ENCODE measurements around the gene ACOT8. TPM values are rescaled to one million over a fixed set of nuclear protein-coding genes. Genes with fewer than 3 reads are reported as not detected.

ACOT8 gene
- total and polyA plus RNA-seq, 2 of the 4 experiments (the other 2 are of a cell fraction): 29.8 to 47.5 TPM

DNA sequence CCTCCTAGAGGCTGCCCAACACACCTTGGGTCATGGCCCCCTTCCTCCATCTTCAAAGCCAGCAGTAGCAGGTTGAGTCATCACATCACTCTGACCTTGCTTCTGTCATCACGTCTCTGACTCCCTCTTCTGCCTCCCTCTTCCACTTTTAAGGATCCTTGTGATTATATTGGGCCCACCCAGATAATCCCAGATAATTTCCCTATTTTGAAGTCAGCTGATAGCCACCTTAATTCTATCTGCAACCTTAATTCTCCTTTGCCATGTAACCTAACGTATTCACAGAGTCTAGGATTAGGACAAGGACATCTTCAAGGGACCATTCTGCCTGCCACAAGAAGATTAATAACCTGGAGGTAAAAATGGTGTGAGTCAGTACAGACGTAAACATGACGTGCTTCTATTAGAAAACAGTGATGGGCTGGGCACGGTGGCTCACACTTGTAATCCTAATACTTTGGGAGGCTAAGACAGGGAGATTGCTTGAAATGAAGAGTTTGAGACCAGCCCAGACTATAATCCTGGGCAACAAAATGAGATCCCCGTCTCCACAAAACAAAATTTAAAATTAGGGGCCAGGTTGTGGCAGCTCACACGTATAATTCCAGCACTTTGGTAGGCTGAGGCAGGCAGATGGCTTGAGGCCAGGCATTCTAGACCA is 3.5 kb upstream of the ACOT8 start:
- H2AK5ac ChIP-seq (ENCODE audit: low read depth, low read length): peak overlapping the region; percentile 29; the same call in 1 of the 2 replicates
- no peak overlapping the region; the same call in 1 of the 2 replicates for H3K4ac ChIP-seq (ENCODE audit: low read depth, low read length)
- H3K14ac ChIP-seq (replicated peaks; ENCODE audit: low read depth, low read length): no peak overlapping the region
- in situ Hi-C loops (cut with MboI; ENCODE audit: low sequenced_read_pairs) (no loop called here), intact Hi-C loops (cut with micrococcal nuclease) (no loop called here), dilution Hi-C loops (cut with HindIII; ENCODE audit: low sequenced_read_pairs, unreplicated experiment) (no loop called here)
- H3K79me1 ChIP-seq (ENCODE audit: low read depth in 1 of 2, low read length in 2 of 2): peaks cover 25 to 47% of the 10 kb centered on the region in 2 experiments
- no peak overlapping the region for H3K56ac ChIP-seq (ENCODE audit: extremely low read depth, insufficient read depth, low read length)
- TF ChIP-seq, protein P1, sequence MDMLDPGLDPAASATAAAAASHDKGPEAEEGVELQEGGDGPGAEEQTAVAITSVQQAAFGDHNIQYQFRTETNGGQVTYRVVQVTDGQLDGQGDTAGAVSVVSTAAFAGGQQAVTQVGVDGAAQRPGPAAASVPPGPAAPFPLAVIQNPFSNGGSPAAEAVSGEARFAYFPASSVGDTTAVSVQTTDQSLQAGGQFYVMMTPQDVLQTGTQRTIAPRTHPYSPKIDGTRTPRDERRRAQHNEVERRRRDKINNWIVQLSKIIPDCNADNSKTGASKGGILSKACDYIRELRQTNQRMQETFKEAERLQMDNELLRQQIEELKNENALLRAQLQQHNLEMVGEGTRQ (IDR thresholded peaks at IDR 0.05; ENCODE audit: low read depth, low read length): no peak
- no peak for TF ChIP-seq CEBPB (IDR thresholded peaks at IDR 0.05; ENCODE audit: low read depth, low read length)
- no peak for TF ChIP-seq SMC3 (IDR thresholded peaks at IDR 0.05; ENCODE audit: low read depth, low read length)
- TF ChIP-seq ELK1 (IDR thresholded peaks at IDR 0.05; ENCODE audit: borderline replicate concordance, low read depth, low read length): no peak
- ChIA-PET CTCF (no interaction called here), POLR2A (ENCODE audit: unreplicated experiment) (no interaction called here)
- no peak overlapping the region for H2BK5ac ChIP-seq (ENCODE audit: low read depth, low read length, poor library complexity, severe bottlenecking)
- H4K91ac ChIP-seq (ENCODE audit: insufficient read depth, low read depth, low read length): no peak overlapping the region
- no peaks in the 10 kb centered on the region for H3K36me3 ChIP-seq (ENCODE audit: control insufficient read depth, insufficient read depth, low read length)
- H3K23ac ChIP-seq (ENCODE audit: low read depth, low read length): no peak overlapping the region
- H4K8ac ChIP-seq (ENCODE audit: low read depth in 2 of 2, low read length in 2 of 2): no peak overlapping the region
- H3K18ac ChIP-seq (ENCODE audit: low read depth, low read length): no peak overlapping the region
- H3K9ac ChIP-seq (ENCODE audit: low read depth, low read length): no peak overlapping the region
- H2AFZ ChIP-seq (replicated peaks; ENCODE audit: low read length, poor library complexity): no peak overlapping the region
- no TSS peak for BruUV-seq (replicated peaks)
- no peak overlapping the region for H4K5ac ChIP-seq (ENCODE audit: low read depth, low read length)
- no peaks in the 10 kb centered on the region for H4K20me1 ChIP-seq (ENCODE audit: insufficient read depth, low read length)
- no peak overlapping the region for H2BK20ac ChIP-seq (ENCODE audit: low read depth, low read length)
- no peak overlapping the region for H2AK9ac ChIP-seq (replicated peaks; ENCODE audit: low read depth, low read length, poor library complexity)
- H3K4me1 ChIP-seq (ENCODE audit: control insufficient read depth, insufficient read depth, low read length): peaks cover 4% of the 10 kb centered on the region; the same call in 1 of the 2 replicates
- no CpG with 5 or more reads among the region's 7 CpGs for WGBS, 2 experiments (ENCODE audit: extremely low coverage in 2 of 2, insufficient read length in 1 of 2)
- H2BK15ac ChIP-seq (ENCODE audit: low read depth, low read length): no peak overlapping the region
- H3K9me3 ChIP-seq (ENCODE audit: control insufficient read depth, insufficient read depth, low read length): no peaks in the 10 kb centered on the region
- peaks cover 7% of the 10 kb centered on the region for H3K9me1 ChIP-seq (ENCODE audit: insufficient read depth, low read length)
- no peak overlapping the region for H3K4me2 ChIP-seq (ENCODE audit: low read depth, low read length)
- ATAC-seq (ENCODE audit: low read depth): no peak
- peak; percentile 50 for DNase-seq
- no peak overlapping the region for H2BK120ac ChIP-seq (ENCODE audit: low read depth, low read length)
- H3K4me3 ChIP-seq (ENCODE audit: insufficient read depth, low read depth, low read length): no peak overlapping the region
- no peaks in the 10 kb centered on the region for H3K27me3 ChIP-seq (ENCODE audit: control insufficient read depth, insufficient read depth, low read length)
- H3K27ac ChIP-seq (ENCODE audit: insufficient read depth, low read length): no peak overlapping the region

Measured in IMR-90 (cell line).